ENCODE measurements around the gene MYBPH.

Gene MYBPH

GRCh38 chr1:203175237-203175826, at the start of gene MYBPH:
TSS of gene MYBPH (minus strand) at chr1:203175826. CDS start at chr1:203175755, 71 bp downstream.
- DNase-seq = no peak

- DNase-seq = no peak
Measured at GRCh38 chr1:203225071-203225470, 49.4 kb upstream of the MYBPH start.

DNA sequence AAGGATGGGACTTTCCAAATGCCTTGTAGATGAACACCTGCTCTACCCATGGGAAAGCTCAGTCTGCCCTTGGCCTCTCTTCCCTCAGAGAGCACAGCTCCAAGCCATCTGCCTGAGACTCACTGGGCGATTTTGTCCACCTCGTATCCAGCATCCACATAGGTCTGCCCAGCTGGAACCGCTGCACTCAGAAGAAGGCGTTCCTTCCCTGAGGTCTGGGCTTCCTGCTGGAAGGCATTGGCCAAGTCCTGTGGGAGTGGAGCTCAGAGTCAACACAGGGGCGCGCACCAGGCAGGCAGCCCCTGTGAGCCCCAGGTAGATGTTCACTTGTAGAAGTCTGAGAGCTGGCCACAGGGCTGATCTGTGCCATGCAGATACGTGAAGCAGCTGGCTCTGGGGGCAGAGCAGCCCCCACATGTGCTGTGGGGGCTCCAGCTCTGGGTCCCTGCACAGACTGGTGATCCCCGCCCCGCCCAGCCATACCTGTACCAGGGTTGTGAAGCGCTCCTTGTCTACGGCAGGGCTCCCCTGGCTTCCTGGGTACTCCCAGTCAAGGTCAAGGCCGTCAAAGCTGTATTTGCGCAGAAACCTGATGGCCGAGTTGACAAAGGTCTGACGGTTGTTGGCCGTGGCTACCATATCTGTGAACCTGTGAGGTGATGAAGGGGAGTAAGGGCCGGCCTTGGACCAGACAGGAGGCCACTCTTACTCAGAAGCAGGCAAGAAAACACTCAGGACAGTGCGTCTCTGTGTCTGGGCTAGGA, 47.6 kb upstream of the MYBPH start:
- DNase-seq = no peak

DNA sequence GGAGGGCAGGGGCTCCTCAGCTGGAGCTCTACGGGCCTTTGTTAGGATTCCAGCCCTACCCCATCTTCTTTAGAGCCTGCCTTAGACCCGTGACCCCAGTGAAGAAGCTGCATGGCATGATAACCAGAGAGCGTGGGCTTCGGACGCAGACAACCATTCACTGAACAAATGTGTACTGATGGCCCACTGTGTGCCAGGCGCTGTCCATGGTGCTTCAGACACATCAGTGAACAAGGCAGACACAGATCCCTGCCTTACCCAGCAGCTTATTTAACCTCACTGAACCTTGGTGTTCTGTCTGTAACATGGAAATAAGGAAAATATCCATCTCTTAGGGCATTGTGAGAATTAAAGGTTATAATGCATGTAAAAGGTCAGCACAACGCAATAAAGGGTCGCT, 44.3 kb upstream of the MYBPH start:
- DNase-seq = no peak

GRCh38 chr1:203219171-203219570, 43.5 kb upstream of the MYBPH start:
- DNase-seq = no peak

DNA sequence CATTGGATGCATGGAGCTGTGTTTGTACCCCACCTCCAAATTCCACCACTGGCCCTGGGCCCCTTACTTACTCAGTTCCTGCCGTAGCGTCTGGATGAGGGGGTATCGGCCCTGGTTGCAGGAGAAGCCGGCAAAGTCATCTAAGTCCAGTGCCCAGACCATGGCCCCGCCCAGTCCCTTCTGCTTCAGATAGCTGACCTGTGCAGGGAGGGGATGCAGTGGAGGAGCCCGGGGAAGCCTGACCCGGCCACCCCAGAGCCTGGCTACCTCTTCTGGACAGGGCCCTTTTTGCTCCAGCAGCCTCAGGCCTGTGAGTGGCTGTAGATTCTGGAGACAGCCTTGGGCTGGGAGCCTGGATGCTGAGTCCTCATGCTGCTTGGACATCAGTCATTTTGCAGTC, 42.0 kb upstream of the MYBPH start:
- DNase-seq = no peak

GRCh38 chr1:203217139-203217655, 41.6 kb upstream of the MYBPH start:
- no peak for DNase-seq

DNA sequence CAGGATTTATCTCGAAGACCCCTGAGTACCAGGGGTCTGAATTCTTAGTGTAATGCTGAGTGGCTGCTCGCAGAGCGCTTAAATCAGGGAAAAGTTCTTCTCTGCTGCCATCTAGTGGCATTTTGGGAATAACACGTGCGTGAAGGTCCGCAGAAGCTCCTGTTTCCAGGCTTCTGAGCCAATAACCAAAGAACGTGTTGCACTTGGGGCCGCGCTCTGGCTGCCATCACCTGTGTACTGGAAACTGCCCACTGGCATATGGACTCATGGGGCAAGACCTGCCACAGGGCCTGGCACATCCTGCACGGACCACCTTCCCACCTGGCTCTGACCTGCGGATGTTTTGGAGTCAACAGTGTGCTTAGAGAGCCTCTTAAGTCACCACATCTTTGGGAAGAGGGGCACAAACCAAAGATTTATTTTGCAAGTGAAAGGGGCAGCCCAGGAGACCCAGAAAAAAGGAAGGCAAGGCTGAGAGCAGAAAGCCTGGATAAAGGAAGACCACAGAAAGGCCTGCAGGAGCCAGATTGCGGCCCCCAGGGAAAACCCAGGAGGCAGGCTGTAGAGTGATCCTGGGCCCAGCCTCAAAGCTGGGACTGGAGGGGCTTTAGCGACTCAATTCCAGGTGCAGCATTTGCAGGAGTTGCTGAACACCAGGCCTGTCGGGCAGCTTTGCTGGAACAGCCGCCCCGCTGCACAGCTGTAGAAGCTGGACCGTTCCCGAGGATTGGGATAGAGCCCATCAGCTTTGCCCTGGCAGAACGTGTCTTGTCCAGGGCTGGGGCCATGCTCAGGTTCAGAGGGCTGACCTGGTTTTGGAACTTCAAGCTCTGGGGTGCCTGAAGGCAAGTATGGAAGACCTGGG, 40.9 kb upstream of the MYBPH start:
- DNase-seq = peak; percentile 20

DNA sequence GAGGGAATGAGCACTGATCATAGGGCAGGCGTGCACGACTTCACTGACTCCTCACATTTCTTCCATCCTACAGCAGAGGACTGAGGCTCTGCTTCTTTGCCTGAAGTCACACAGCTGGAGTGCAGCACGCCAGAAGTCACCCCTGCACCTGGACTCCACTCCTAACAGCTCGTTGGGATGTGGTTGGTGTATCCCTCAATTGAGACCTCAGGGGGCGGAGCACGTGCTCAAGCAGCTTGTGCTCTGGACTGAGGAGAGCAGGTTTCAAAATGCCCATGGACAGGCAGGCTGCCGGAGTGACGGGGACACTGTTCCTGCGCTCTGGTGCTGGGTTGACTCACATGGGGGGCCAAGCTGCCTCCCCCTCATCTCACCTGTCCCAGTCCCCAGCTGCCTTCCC, 39.9 kb upstream of the MYBPH start:
- no peak for DNase-seq

DNA sequence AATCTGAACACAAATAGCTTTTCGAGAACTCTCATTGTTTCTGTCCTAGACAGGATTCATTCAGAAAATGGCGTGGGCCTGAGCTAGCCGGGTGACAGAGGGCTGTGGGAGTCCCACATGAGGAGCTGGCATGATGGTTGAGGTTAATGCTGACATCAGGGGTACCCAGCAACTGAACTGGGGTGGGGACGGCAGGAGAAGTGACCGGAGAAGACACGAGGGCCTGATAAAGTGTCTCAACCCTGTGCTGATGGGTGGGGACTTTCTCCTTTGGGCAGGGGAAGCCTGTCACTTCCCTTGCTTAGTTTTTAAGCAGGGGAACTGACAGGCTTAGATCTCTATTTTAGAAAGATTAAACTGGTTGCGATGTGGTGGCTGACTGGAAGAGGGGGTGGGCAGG, 39.2 kb upstream of the MYBPH start:
- DNase-seq = no peak

GRCh38 chr1:203213126-203213525, 37.5 kb upstream of the MYBPH start:
- DNase-seq = no peak

- no peak for DNase-seq
Measured at GRCh38 chr1:203211812-203212211, 36.2 kb upstream of the MYBPH start.

- no peak for DNase-seq
Measured at GRCh38 chr1:203210988-203211387, 35.4 kb upstream of the MYBPH start.

GRCh38 chr1:203210350-203210749, 34.7 kb upstream of the MYBPH start:
- no peak for DNase-seq

DNA sequence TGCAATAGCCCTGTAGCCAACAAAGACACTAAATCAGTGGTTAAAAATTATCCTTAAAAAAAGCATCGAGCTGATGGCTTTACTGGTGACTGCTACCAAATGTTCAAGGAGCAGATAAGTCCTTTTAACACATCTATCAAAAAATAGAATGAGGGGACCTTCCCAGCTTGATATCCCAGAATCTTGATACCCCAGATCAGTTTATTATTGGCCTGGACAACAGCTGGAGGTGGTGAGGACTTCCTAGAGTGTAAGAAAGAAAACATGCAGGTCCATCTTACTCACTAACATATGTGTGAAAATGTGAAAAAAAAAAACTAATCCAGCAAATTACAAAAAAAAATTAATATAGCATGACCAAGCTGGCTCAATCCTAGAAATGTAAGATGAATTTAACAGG, 32.6 kb upstream of the MYBPH start:
- DNase-seq = no peak

DNA sequence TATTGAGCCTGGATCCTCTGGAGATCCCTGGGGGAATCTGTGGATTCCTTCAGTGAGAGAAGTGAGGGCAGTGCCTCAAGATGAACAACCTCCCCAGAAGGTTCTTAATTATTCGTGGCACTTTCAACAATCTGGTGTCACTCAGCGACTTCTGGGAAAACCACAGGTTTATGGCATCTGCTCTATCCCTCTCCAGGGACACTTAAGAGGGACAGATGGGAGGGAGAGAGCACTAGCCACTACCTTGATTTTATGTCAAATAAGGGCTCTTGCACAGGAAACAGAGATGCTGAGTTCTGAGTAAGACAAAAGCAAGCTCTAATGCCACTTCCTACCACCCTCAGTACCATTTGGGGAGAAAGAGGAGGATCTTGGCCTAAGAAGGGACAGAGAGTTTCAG, 32.1 kb upstream of the MYBPH start:
- no peak for DNase-seq

DNA sequence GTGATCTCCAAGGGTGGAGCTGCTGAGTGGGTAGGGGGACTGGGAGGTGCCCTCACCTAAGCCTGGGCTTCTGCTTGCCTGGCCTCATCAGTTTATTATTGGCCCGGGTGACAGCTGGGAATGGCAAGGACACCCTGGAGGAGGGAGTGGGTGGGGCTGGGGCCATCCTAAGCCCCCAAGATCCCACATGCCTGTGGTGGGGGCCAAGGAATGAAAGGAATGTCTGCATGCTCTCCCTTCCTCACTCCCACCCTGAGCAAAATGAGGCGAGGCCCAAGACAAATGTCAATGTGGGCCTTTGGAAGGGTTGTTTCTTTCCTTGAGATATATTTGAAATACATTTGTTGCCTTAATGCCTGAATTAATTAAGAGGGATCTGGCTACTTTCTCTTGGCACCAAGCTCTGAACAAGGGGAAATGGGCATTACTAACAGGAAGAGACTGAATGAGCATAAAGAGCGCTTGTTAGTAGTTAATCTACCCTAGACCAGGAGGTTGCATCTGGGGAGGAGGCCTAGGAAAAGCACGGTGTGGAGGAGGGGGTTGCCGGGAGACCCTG, 30.6 kb upstream of the MYBPH start:
- DNase-seq = no peak

GRCh38 chr1:203204756-203205155, 29.1 kb upstream of the MYBPH start:
- DNase-seq = no peak

GRCh38 chr1:203202431-203203245, 27.0 kb upstream of the MYBPH start:
- no peak for DNase-seq

DNA sequence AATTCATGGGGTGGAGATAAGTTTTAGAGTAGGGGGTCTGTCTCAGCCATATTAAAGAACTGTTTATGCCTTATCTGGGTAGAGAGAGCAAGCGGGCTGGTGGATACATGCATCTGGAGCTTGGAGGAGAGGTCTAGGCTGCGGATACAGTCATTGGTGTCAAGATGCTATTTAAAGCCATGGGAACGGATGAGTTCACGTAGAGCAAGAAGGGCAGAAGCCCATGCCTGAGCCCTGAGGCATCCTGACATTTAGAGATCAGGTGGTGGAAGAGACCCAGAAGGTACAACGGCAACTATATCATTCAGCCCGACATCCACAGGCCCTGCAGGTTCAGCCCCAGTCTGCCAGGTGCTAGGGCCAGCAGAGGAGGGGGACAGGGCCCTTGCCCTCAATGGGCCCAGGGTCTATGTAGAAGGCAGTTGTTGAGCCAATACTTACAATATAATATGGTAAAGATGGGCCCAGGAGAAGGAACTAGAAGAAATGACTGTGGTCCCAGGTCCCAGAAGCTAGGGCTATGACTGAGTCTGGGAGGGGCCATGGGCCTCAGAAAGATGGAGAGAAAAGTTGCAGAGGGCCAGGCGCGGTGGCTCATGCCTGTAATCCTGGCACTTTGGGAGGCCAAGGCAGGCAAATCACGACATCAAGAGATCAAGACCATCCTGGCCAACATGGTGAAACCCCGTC, 26.0 kb upstream of the MYBPH start:
- DNase-seq = no peak

- DNase-seq = no peak
Measured at GRCh38 chr1:203200916-203201315, 25.3 kb upstream of the MYBPH start.
